Fibroblast of skin of right biceps (primary cell): ENCODE measurements around the gene HSPG2.
A peak's percentile ranks its signal among the peaks of the same experiment; 100 is the strongest.

ENCODE experiments used
- DNase-seq: peaks from one replicate; pipeline ENCODE4 v3.0.0-alpha.2; 2013

Gene HSPG2

GRCh38 chr1:21955501-21956281 is 18.6 kb upstream of the HSPG2 start:
- no peak for DNase-seq

GRCh38 chr1:21955058-21955457 is 17.9 kb upstream of the HSPG2 start:
- no peak for DNase-seq

- no peak for DNase-seq
Measured at GRCh38 chr1:21952786-21953520, 15.8 kb upstream of the HSPG2 start.

GRCh38 chr1:21951226-21951870 is 14.2 kb upstream of the HSPG2 start:
- DNase-seq = no peak

- DNase-seq = no peak
Measured at GRCh38 chr1:21950734-21951133, 13.6 kb upstream of the HSPG2 start.

- DNase-seq = no peak
Measured at GRCh38 chr1:21946836-21947587, 9.9 kb upstream of the HSPG2 start.

- no peak for DNase-seq
Measured at GRCh38 chr1:21944733-21945073, 7.6 kb upstream of the HSPG2 start.

- DNase-seq = peak; percentile 70
Measured at GRCh38 chr1:21942959-21943640, 6.0 kb upstream of the HSPG2 start.

- no peak for DNase-seq
Measured at GRCh38 chr1:21942464-21942863, 5.4 kb upstream of the HSPG2 start.

GRCh38 chr1:21941370-21941769 is 4.3 kb upstream of the HSPG2 start:
- no peak for DNase-seq

GRCh38 chr1:21940492-21940891 is 3.4 kb upstream of the HSPG2 start:
- DNase-seq = no peak

- DNase-seq = peak; percentile 99
Measured at GRCh38 chr1:21939650-21940374, 2.7 kb upstream of the HSPG2 start.

GRCh38 chr1:21938732-21939538 is 1.8 kb upstream of the HSPG2 start:
- DNase-seq = no peak

GRCh38 chr1:21937372-21938121 is 437 bp upstream of the HSPG2 start:
- DNase-seq = peak; percentile 92

- DNase-seq = no peak
Measured at GRCh38 chr1:21936366-21937031, 611 bp downstream of the HSPG2 start.

- DNase-seq = no peak
Measured at GRCh38 chr1:21935891-21936365, 1.2 kb downstream of the HSPG2 start.

- DNase-seq = peak; percentile 61
Measured at GRCh38 chr1:21935393-21935804, 1.7 kb downstream of the HSPG2 start.

GRCh38 chr1:21933397-21934248 is 3.5 kb downstream of the HSPG2 start:
- no peak for DNase-seq
